GM12878 (cell line): ENCODE results near the gene ITSN2. TPM values are rescaled to one million over a fixed set of nuclear protein-coding genes. Genes with fewer than 3 reads are reported as not detected.

Source experiments
- CHD1 ChIP-seq: IDR thresholded peaks from 2 replicates; pipeline ENCODE4 v1.6.1; 2012; ENCODE audit warnings: low read depth, low read length, improper control_type of control experiment
- FOXK2 ChIP-seq: fragments of 450-650 bp; IDR thresholded peaks from 2 replicates; pipeline ENCODE4 v1.6.1; 2017; ENCODE audit warnings: mild to moderate bottlenecking, moderate library complexity
- KAT2A ChIP-seq: conservative IDR thresholded peaks from 2 replicates; pipeline ENCODE4 v1.6.1; 2011; ENCODE audit warnings: low read depth, low read length; ENCODE audit not compliant: control insufficient read depth
- KLF5 ChIP-seq: fragments of 450-650 bp; IDR thresholded peaks from 2 replicates; pipeline ENCODE4 v1.6.1; 2014; ENCODE audit warnings: mild to moderate bottlenecking; ENCODE audit not compliant: partially characterized antibody
- NR2C1 ChIP-seq: fragments of 450-650 bp; IDR thresholded peaks from 2 replicates; pipeline ENCODE4 v1.6.1; 2017; ENCODE audit warnings: antibody characterized with exemption, mild to moderate bottlenecking, moderate library complexity
- NRF1 ChIP-seq: conservative IDR thresholded peaks from 2 replicates; pipeline ENCODE4 v1.6.1; 2011; ENCODE audit warnings: mild to moderate bottlenecking, low read depth, low read length, improper control_type of control experiment
- POLR2AphosphoS2 ChIP-seq: IDR thresholded peaks from 2 replicates; pipeline ENCODE4 v1.6.1; 2011; ENCODE audit warnings: low read depth, mild to moderate bottlenecking, low read length, improper control_type of control experiment, moderate library complexity
- POLR2AphosphoS5 ChIP-seq: IDR thresholded peaks from 2 replicates; pipeline ENCODE4 v1.6.1; 2011; ENCODE audit warnings: mild to moderate bottlenecking, low read length, inconsistent platforms
- RELA ChIP-seq: fragments of 450-650 bp; IDR thresholded peaks from 2 replicates; pipeline ENCODE4 v1.8.0; 2014; ENCODE audit warnings: borderline replicate concordance; ENCODE audit not compliant: partially characterized antibody
- SMAD1 ChIP-seq: fragments of 450-650 bp; IDR thresholded peaks from 2 replicates; pipeline ENCODE4 v1.6.1; 2018; ENCODE audit warnings: mild to moderate bottlenecking, low read depth; ENCODE audit not compliant: partially characterized antibody
- SREBF2 ChIP-seq: IDR thresholded peaks from 2 replicates; pipeline ENCODE4 v1.6.1; 2012; ENCODE audit warnings: mild to moderate bottlenecking, low read length
- YY1 ChIP-seq: IDR thresholded peaks from 2 replicates; pipeline ENCODE4 v1.6.1; 2011; ENCODE audit warnings: low read depth, mild to moderate bottlenecking, low read length
- polyA plus RNA-seq, 11 experiments: library from polyadenylated mRNA; depleted of rRNA in 4 of 11; unstranded in 6 of 11; stranded (reverse) in 5 of 11; fragments of >200 nt; fragmentation: Nextera tagmentation in 4 of 11; fragmentation: Illumina TruSeq in 1 of 11; extraction: Ambion mirVana in 4 of 11; extraction: Trizol in 1 of 11; gene quantifications; 1 replicate in 1 of 11; 2 replicates in 10 of 11; pipeline versions ENCODE4 v1.2.1 to v1.2.3, GENCODE V29; 2011 to 2016; ENCODE audit warnings: inconsistent platforms in 2 of 11, missing spikeins in 2 of 11, low read depth in 1 of 11
- total RNA-seq, 4 experiments: library from RNA; depleted of rRNA in 3 of 4; stranded (reverse); fragments of >200 nt in 3 of 4; fragmentation: Illumina TruSeq in 1 of 4; extraction: Trizol in 1 of 4; gene quantifications; 2 replicates each; pipeline versions ENCODE4 v1.2.1 to v1.2.3, GENCODE V29; 2013 to 2021
- TF ChIP-seq, protein P1 (sequence below): fragments of 450-650 bp; IDR thresholded peaks from 2 replicates; pipeline ENCODE4 v1.6.1; 2016; ENCODE audit warnings: mild to moderate bottlenecking, moderate library complexity, borderline replicate concordance
- TF ChIP-seq, protein P2 (sequence below), 3 experiments: IDR thresholded peaks in 2 of 3; conservative IDR thresholded peaks in 1 of 3; 2 replicates each; pipeline ENCODE4 v1.5.1; 2011; ENCODE audit warnings: low read depth in 3 of 3, low read length in 3 of 3, mild to moderate bottlenecking in 3 of 3, control low read depth in 2 of 3, moderate library complexity in 2 of 3, inconsistent platforms in 1 of 3, mixed read lengths in 1 of 3; ENCODE audit not compliant: control insufficient read depth in 2 of 3, insufficient read depth in 1 of 3; ENCODE audit errors: extremely low read depth in 1 of 3
- TF ChIP-seq, protein P3 (sequence below): fragments of 450-650 bp; IDR thresholded peaks from 2 replicates; pipeline ENCODE4 v1.6.1; 2017; ENCODE audit warnings: antibody characterized with exemption, mild to moderate bottlenecking, moderate library complexity
- TF ChIP-seq, protein P4 (sequence below): fragments of 150-350 bp; IDR thresholded peaks from 2 replicates; pipeline ENCODE4 v1.6.1; 2016; ENCODE audit warnings: low read depth, low read length

Gene ITSN2
- total and polyA plus RNA-seq, 10 of the 15 experiments (the other 5 are each of a cell fraction or from before 2014, with no cell fraction given): 20.5 to 80.0 (median 54.7) TPM

DNA sequence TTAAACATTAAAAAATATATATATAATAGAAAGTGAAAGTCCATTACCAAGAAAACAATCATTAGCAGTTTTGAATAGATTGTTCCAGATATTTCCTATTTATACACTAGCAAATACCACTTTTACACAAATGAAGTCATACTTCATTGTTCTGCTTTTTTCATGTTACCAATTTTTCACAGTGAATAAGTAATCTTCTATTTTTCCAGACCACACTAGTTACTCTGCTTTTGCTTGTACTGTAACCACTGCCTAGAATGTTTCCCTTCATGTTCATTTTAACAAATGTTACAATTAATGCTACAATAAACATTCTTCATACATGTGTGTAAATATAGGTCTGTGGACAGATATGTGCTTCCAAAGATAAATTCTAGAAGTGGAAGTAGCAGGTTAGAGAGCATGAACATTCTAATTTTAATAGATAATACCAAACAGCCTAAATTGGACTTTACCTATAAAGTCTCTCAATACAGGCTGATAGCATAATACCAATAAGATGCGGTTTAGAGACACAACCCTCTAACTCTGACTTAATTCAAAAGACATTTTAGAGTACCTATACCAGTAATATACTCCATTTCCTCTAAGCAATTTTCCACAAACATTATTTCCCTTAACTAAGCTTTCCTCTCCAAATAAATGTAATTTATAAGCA lies 17.0 kb downstream of the ITSN2 start (continued):
- TF ChIP-seq, protein P1, sequence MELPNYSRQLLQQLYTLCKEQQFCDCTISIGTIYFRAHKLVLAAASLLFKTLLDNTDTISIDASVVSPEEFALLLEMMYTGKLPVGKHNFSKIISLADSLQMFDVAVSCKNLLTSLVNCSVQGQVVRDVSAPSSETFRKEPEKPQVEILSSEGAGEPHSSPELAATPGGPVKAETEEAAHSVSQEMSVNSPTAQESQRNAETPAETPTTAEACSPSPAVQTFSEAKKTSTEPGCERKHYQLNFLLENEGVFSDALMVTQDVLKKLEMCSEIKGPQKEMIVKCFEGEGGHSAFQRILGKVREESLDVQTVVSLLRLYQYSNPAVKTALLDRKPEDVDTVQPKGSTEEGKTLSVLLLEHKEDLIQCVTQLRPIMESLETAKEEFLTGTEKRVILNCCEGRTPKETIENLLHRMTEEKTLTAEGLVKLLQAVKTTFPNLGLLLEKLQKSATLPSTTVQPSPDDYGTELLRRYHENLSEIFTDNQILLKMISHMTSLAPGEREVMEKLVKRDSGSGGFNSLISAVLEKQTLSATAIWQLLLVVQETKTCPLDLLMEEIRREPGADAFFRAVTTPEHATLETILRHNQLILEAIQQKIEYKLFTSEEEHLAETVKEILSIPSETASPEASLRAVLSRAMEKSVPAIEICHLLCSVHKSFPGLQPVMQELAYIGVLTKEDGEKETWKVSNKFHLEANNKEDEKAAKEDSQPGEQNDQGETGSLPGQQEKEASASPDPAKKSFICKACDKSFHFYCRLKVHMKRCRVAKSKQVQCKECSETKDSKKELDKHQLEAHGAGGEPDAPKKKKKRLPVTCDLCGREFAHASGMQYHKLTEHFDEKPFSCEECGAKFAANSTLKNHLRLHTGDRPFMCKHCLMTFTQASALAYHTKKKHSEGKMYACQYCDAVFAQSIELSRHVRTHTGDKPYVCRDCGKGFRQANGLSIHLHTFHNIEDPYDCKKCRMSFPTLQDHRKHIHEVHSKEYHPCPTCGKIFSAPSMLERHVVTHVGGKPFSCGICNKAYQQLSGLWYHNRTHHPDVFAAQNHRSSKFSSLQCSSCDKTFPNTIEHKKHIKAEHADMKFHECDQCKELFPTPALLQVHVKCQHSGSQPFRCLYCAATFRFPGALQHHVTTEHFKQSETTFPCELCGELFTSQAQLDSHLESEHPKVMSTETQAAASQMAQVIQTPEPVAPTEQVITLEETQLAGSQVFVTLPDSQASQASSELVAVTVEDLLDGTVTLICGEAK: no peak; the same call in 1 of the 2 replicates
- no peak for TF ChIP-seq NRF1
- TF ChIP-seq, protein P2, sequence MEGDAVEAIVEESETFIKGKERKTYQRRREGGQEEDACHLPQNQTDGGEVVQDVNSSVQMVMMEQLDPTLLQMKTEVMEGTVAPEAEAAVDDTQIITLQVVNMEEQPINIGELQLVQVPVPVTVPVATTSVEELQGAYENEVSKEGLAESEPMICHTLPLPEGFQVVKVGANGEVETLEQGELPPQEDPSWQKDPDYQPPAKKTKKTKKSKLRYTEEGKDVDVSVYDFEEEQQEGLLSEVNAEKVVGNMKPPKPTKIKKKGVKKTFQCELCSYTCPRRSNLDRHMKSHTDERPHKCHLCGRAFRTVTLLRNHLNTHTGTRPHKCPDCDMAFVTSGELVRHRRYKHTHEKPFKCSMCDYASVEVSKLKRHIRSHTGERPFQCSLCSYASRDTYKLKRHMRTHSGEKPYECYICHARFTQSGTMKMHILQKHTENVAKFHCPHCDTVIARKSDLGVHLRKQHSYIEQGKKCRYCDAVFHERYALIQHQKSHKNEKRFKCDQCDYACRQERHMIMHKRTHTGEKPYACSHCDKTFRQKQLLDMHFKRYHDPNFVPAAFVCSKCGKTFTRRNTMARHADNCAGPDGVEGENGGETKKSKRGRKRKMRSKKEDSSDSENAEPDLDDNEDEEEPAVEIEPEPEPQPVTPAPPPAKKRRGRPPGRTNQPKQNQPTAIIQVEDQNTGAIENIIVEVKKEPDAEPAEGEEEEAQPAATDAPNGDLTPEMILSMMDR (IDR thresholded peaks at IDR 0.05 in 2 of 3, conservative IDR thresholded peaks at IDR 0.05 in 1 of 3; ENCODE audit: control insufficient read depth in 2 of 3, extremely low read depth in 1 of 3, insufficient read depth in 1 of 3, low read depth in 3 of 3, low read length in 3 of 3): no peak
- TF ChIP-seq, protein P3, sequence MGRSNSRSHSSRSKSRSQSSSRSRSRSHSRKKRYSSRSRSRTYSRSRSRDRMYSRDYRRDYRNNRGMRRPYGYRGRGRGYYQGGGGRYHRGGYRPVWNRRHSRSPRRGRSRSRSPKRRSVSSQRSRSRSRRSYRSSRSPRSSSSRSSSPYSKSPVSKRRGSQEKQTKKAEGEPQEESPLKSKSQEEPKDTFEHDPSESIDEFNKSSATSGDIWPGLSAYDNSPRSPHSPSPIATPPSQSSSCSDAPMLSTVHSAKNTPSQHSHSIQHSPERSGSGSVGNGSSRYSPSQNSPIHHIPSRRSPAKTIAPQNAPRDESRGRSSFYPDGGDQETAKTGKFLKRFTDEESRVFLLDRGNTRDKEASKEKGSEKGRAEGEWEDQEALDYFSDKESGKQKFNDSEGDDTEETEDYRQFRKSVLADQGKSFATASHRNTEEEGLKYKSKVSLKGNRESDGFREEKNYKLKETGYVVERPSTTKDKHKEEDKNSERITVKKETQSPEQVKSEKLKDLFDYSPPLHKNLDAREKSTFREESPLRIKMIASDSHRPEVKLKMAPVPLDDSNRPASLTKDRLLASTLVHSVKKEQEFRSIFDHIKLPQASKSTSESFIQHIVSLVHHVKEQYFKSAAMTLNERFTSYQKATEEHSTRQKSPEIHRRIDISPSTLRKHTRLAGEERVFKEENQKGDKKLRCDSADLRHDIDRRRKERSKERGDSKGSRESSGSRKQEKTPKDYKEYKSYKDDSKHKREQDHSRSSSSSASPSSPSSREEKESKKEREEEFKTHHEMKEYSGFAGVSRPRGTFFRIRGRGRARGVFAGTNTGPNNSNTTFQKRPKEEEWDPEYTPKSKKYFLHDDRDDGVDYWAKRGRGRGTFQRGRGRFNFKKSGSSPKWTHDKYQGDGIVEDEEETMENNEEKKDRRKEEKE: no peak
- no peak for TF ChIP-seq POLR2AphosphoS5
- no peak for TF ChIP-seq YY1
- no peak for TF ChIP-seq FOXK2
- TF ChIP-seq SREBF2: no peak
- no peak for TF ChIP-seq KAT2A
- no peak for TF ChIP-seq CHD1
- TF ChIP-seq POLR2AphosphoS2: no peak
- no peak for TF ChIP-seq KLF5
- no peak for TF ChIP-seq RELA
- TF ChIP-seq SMAD1: no peak
- TF ChIP-seq, protein P4, sequence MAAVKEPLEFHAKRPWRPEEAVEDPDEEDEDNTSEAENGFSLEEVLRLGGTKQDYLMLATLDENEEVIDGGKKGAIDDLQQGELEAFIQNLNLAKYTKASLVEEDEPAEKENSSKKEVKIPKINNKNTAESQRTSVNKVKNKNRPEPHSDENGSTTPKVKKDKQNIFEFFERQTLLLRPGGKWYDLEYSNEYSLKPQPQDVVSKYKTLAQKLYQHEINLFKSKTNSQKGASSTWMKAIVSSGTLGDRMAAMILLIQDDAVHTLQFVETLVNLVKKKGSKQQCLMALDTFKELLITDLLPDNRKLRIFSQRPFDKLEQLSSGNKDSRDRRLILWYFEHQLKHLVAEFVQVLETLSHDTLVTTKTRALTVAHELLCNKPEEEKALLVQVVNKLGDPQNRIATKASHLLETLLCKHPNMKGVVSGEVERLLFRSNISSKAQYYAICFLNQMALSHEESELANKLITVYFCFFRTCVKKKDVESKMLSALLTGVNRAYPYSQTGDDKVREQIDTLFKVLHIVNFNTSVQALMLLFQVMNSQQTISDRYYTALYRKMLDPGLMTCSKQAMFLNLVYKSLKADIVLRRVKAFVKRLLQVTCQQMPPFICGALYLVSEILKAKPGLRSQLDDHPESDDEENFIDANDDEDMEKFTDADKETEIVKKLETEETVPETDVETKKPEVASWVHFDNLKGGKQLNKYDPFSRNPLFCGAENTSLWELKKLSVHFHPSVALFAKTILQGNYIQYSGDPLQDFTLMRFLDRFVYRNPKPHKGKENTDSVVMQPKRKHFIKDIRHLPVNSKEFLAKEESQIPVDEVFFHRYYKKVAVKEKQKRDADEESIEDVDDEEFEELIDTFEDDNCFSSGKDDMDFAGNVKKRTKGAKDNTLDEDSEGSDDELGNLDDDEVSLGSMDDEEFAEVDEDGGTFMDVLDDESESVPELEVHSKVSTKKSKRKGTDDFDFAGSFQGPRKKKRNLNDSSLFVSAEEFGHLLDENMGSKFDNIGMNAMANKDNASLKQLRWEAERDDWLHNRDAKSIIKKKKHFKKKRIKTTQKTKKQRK: no peak
- no peak for TF ChIP-seq NR2C1
